DMS79 (cell line): Measurements from ENCODE around the gene BHLHE40.

Experiments used
- DNase-seq: peaks from one replicate; lab custom pipeline; 2025; lab: John Stamatoyannopoulos, UW

The BHLHE40 gene

DNA sequence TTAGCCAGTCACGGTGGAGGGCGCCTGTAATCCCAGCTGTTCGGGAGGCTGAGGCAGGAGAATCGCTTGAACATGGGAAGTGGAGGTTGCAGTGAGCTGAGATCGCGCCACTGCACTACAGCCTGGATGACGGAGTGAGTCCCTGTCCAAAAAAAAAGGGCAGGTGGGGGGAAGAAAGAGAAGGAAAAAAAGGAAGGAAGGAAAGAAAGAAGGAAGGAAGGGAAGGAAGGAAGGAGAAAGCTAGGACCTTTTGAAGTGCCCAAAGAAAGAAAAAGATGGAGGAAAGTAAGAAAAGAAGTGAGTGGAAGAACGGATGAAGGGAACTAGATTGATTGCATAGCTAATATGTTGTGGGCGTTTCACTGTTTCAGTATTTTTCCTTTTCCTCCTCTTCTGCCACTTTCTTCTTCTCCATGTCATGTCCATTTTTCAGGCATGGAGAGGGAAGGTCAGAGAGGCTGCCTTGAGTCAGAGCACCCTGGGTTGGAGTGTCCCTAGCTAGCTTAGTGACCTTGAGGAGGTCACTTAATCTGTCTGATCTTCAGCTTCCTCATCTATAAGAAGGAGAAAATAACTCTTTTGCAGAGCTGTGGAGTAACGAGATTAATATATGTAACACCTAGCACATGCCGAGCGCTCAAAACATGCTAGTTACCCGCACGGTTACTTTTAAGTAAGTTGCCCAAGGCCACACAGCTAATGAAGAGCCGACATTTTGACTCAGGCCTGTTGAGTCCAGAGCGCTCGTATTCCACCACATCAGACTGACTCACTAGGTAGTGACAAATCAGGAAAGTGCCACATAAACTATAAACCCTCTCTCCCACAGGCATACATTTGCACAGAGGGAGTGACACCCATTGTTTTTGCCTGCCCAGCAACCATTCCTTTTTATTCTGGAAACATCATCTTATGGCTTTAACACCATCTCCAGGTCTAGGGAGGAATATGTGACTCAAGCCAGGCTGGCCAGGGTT is 42.2 kb downstream of the BHLHE40 start:
- no peak for DNase-seq

DNA sequence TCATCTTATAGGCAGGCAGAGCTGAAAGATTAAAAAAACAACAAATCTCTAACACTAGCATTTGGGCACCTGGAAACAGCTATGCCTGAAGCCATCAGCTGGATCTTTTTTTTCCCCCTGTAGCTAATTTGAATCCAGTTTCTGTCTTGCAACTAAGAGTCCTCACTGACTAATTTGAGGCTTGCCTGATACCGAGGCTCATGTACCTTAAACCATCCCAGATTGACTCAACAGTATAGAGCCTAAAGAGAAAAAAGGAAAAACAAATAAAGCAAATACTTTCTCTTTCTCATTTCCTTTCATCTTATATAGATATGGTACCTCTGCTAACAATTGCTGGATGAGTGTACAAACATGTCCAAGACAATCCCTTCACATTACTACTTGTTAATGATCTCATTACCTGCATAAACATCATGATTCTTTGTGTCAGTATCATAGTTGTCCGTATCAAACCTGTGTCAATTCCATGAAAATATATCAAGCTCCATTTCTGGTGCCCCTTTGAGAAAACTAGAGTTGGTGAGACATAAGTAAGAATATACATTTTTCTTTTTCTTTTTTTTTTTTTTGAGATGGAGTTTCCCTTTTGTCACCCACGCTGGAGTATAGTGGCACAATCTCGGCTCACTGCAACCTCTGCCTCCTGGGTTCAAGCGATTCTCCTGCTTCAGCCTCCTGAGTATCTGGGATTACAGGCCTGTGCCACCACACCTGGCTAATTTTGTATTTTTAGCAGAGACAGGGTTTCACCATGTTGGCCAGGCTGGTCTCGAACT is 43.1 kb downstream of the BHLHE40 start:
- no peak for DNase-seq

DNA sequence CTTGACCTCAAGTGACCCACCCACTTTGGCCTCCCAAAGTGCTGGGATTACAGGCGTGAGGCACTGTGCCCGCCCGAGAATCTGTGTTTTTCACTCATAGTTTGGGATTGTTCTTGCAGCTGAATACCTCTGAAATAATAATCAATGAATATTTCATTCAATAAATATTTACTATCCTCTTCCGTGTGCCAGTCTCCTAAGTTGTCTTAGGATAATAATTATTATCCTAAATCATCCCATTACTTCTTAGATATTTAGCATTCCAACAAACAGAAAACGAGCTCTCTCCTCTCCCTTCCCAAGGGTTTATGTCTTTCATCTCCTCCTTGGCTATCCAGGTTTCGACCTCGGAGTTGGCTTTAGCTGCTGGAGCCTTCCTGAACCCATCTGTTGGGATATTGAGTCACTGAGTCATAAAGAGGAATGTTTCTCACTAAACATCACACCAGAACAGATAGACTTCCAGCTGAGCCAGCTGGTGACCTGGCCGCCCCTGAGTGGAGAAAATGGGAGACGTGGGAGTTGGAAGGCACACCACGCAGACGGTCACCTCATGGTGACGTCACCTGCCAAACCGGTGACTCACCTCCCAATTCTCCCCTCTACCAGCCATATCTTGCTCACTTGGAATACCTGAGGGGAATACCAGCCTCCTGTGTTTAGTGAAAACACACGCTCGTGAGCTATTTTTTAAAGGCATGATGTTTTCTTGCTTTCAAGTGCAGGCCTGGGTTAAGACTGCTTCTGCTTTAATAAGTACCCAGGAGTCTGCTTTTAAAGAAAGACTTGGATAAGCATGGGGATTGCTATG is 43.9 kb downstream of the BHLHE40 start:
- no peak for DNase-seq

DNA sequence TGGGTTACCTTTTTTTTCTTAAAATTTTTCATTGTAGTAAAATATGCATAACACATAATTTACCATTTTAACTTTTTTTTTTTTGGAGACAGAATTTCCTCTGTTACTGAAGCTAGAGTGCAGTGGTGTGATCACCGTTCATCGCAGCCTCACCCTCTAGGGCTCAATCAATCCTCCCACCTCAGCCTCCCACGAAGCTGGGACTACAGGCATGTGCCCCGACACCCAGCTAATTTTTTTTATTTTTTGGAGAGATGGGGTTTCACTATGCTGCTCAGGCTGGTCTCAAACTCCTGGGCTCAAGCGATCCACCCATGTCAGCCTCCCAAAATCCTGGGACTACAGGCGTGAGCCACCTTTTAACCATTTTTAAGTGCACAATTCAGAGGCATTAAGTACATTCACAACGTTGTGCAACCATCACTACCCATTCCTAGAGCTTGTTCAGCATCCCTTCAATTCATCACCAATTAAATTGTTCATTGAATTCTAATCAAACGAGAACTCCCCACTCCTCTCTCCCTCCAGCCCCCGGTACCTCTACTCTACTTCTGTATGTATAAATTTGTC is 44.6 kb downstream of the BHLHE40 start:
- no peak for DNase-seq

DNA sequence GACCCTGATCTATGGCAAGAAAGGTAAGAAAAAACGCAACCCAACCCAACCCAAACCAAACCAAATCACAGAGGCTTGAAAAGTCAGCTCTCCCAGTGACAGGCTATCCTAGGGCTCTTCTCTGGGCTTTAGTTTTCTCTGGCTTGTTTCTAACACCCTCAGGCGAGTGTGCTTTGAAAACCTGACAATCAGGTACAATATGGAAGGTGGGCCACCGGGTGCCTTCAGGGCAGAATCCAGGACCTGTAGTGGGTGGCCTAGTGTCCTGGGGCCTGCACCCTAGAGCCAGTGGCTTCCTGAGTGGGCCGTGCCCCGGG is 46.8 kb downstream of the BHLHE40 start:
- no peak for DNase-seq

DNA sequence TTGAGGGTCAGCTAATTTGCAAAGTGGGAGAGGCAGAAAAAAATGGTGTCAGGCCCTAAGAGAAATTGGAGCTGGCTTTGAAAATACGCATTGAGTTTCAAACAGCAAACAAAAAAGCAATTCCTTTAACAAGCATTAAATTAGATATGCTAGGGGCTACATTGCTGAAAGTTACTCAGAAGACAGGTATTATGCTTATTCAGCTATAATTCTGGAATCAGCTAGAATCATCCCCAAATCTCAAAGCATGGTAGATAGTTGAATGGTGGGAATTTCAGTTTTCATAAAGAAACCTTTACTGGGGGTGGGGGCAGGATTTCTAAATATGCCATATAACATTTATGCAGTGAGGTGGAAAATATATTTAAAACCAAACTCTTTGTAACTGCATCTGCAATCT is 50.5 kb downstream of the BHLHE40 start:
- DNase-seq = no peak

DNA sequence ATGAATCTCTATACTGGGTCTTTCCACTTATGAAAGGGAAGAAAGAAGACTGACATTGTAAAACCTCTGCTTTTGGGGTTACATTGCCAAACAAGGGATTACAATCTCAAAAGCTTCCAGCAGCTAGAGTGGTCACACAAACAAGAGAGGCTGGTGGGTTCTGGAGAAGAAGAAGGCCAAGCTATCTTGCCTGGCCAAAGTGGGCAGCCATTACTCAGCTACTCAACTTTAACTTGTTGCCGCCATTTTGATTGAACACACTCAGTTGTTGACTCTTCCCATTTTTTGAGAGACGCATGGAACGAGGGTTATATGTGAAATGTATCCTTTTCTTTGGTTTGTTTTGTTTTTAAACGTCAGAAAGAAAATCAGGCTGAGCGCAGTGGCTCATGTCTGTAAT is 50.9 kb downstream of the BHLHE40 start:
- no peak for DNase-seq

DNA sequence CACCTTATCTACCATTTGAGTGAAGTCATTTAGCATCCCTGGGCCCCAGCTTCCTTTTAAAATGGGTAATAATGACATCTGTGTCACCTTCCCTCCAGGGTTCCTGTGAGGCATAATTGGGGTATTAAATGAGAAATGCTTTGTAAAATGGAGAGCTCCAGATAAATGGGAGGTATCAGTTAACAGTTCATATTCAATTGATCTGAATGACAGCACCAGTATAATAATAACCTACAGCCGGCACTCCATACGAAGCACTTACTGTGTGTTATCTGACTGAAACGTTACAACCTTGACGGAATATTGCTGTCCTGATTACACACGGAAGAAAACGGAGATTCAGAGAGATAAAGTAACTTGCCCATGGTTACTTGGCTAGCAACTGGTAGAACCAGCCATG is 53.6 kb downstream of the BHLHE40 start:
- DNase-seq = no peak
